GM18870 (cell line): Measurements from ENCODE around the gene MNX1.

ENCODE experiments used
- ATAC-seq: cut with Tn5 transposase; IDR thresholded peaks from one replicate; pipeline ENCODE4 v1.9.1; 2021; ENCODE audit warnings: moderate library complexity; ENCODE audit not compliant: unreplicated experiment

MNX1 gene

GRCh38 chr7:157033483-157034473 is 23.3 kb upstream of the MNX1 start:
- no peak for ATAC-seq

GRCh38 chr7:157032644-157033482 is 22.4 kb upstream of the MNX1 start:
- ATAC-seq: no peak

- ATAC-seq: no peak
These were observed 21.7 kb upstream of the MNX1 start for GRCh38 chr7:157032128-157032527.

- no peak for ATAC-seq
These were observed 17.9 kb upstream of the MNX1 start for GRCh38 chr7:157028199-157028903.

GRCh38 chr7:157027568-157028198 is 17.2 kb upstream of the MNX1 start:
- ATAC-seq: no peak

GRCh38 chr7:157024716-157025115 is 14.3 kb upstream of the MNX1 start:
- ATAC-seq: no peak

- ATAC-seq: no peak
These were observed 13.1 kb upstream of the MNX1 start for GRCh38 chr7:157023589-157023905.

GRCh38 chr7:157022681-157023588 is 12.5 kb upstream of the MNX1 start:
- ATAC-seq: no peak

- no peak for ATAC-seq
These were observed 11.6 kb upstream of the MNX1 start for GRCh38 chr7:157021871-157022680.

- no peak for ATAC-seq
These were observed 10.8 kb upstream of the MNX1 start for GRCh38 chr7:157021071-157021870.

- no peak for ATAC-seq
These were observed 10.1 kb upstream of the MNX1 start for GRCh38 chr7:157020514-157021070.

- no peak for ATAC-seq
These were observed 9.4 kb upstream of the MNX1 start for GRCh38 chr7:157019718-157020451.

GRCh38 chr7:157018997-157019608 is 8.6 kb upstream of the MNX1 start:
- ATAC-seq: no peak

GRCh38 chr7:157018328-157018996 is 8.0 kb upstream of the MNX1 start:
- ATAC-seq: no peak

GRCh38 chr7:157017603-157018327 is 7.3 kb upstream of the MNX1 start:
- ATAC-seq: no peak
